Activated T-cell treated with anti-CD3 and anti-CD28 coated beads for 4 hours (primary cell): ENCODE results near the gene BZW2.
"Not testable (repeated sequence)": the region's sequence is repeated elsewhere in the genome, so short reads cannot be mapped to it uniquely, and the experiment has no call there.

Experiments used
- DNase-seq: peaks from one replicate; pipeline ENCODE4 v3.0.0-alpha.2; 2020

BZW2 gene

DNA sequence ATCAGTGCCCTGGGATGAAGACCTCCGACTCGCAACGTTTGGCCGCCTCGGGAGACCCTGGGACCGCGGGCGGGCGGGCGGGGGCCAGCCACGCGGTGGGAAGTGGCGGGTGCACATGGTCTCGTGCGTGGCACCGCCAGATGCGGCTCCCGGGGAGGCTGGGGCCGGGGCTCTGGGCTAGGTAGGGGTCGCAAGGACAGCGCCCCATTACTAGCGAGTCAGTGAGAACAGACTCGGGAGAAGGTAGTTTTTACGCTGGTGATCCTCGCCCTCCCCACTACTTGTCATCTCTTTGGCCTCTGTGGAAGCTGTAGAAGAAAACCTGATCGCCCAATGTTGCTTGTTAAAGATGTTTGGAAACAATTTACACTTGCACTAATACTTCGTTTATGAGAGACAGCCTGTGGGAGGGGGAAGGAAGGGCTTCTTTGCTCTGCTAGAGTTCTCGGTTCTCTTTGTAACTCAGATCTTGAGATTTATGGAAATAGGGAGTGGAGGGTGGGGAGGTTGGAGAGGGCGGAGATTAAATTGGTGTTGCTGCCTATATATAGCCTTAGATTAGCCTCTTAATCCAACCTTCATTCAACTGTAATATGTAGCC is 591 bp downstream of the BZW2 start:
- DNase-seq = peak; percentile 7

DNA sequence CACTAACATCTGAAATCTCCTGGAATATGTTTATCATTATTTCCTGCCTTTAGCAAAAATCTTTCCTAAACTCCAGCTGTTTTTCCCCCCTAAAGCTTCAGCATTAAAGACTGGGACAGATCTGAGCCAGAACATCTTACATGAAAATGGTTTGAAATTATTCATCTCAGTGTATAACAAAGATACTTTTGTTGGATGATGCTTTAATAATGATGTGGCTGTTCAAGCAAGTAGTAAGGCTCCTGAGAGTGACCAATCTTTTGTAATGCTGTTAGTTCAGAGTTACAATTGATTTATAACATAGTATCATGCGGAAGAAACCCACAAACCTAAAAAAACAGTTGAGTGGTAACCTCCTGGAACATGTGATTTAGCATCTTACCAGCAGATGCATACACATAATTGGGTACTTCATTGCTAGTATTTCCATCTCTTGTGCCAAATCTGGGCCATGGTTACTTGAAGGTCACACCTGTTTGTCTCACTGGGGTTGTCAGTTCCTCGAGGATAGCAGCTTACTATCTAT is 1.5 kb downstream of the BZW2 start:
- no peak for DNase-seq

DNA sequence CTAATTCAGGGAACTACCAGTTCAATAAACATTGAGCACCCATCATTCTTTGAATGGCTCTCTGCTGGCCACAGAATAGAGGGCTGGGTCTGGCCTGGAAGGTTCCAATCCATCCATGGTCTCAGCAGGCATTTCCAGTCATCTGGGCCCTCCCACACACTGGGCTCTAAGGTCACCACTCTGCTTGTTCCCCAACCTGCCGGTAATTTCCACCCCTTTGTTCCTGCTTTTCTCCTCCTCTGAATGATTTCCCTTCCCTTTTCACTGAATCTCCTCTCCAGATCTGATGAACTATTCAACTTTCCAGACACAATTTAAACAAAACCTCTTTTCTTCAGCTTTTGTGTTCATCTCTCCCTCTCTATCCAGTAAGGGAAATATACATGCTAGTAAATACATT is 2.6 kb downstream of the BZW2 start:
- DNase-seq = no peak

DNA sequence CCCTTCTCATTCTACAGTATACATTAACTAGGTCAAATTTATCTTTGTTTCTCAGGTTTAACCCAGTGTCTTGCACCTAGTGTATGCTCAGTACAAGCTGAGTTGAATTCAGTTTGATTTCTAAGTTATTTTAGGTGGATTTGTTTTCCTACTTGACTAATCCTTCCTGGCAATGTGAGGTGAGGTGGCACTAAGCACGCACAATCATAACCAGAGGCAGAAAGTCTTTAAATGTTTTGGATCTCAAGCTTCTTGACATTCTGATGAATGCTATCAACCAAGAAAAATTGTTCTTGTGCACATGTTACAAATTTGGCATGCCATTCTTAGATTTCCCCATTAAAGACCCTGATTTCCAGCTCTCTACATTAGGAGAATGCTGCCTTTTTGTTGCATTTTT is 3.2 kb downstream of the BZW2 start:
- no peak for DNase-seq

DNA sequence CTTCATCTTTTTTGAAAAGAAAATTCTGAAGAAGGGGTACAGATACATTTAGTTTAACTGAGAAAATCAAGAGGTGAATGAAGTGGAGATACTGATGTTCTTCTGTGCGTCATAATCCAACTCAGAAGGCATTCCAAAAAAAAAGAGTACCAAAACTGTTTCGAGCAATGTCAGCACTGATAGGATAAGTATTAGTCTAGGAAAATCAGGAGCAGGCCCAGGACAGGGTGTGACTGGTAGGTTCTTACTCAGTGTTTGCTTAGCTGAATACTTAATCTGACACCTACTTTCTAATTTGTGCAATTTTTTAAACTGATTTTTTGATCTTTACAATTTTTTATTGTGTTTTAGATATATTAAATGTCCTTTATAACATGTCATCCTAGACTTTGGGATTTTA is 4.3 kb downstream of the BZW2 start:
- DNase-seq = no peak

DNA sequence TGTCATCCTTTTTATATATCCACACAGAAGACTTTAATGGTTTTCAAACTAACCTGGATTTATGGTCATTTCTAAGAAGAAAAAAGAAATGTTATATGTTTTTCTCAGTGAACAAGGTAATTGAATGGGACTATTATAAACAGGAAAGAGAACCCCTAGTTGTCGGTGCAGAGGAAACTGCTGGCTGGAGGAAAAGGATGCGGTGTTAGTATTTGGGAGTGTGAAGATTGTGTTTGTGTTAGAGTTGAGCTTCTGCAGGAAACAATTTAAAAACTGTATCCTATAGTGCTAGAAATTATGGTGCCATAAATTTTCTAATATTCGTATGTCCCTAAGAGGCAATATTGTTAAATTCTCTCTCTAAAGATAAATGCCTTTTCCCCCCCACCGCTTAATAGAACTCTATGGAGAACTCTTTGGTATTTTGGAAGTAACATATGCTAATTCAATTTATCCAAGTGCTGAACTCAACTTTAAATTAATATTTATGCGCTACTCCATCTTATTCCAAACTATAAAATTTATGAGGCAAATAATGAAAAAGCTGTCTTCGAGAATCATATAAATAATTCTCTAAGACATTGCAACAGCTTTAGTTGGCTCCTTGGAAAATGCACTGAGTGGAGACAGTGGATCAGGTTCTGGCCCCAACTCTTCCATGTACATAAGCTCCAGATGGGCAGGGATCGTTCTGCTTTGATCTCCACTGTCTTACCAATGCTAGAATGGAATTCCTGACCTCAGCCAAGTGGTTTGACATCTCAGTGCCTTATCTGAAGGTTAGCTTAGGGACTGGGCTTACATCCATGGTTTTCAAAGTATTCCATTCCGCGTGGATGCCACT is 5.6 kb downstream of the BZW2 start:
- no peak for DNase-seq

DNA sequence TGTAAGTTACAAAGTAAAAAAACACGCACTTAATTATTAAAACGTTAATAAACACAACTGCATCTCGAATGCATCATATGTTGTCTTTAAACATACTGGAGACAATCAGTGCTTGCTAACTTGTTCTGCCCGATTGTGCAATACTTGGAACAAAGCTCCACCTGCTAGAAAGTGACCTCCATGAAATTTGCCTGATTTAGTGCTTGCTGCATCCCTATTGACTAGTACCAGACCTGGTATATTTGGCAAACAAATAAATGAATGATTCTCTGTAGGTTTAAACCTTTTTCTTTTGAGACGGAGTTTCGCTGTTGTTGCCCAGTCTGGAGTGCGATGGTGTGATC is 6.2 kb downstream of the BZW2 start:
- DNase-seq = no peak

DNA sequence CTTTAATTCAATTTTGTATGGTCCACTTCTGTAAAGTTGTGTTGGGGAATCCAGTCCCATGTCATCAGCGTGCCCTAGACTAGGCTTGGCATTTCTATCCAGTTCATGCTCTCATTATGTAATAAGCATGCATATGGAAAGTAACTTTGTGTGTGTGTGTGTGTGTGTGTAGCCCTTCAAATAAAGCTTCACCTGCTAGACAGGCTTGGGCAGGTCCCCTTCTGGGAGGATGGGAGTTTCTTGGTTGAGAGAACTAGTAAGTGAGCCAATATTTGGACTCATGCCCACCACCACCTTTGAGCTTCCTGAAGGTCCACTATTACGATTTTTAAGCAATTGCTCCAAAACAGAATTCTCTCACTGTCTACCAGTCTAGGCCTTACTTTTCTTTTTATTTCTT is 6.9 kb downstream of the BZW2 start:
- DNase-seq = no peak

DNA sequence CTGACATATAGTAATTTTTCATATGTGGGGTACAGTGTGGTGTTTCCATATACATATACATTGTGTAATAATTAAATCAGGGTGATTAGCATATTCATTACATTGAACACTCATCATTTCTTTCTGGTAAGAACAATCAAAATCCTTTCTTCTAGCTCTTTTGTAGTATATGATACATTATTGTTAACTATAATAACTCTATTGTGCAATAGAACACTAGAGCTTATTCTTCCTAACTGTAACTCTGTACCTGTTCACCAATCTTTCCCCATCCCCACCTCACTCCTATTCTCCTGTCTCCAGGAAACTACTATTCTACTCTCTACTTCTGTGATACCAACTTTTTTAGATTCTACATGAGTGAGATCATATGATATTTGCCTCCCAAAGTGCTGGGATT is 9.4 kb downstream of the BZW2 start:
- DNase-seq = no peak

DNA sequence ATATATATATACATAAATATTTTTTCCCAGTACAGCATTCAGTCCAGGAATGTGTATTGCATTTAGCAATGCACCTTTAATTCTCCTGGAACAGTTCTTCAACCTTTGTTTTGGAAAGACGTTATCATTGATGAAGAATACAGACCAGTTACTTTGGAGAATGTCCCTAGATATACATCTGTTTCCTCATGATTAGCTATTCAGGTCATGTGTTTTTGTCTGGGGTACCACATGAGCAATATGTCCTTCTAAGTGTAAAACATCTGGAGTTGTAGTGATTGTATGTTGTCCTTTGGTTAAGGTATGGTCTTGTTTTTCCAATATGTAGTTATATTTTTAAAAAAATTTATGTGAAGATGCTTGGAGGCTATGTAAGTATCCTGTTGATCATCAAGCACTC is 10.2 kb downstream of the BZW2 start:
- no peak for DNase-seq

DNA sequence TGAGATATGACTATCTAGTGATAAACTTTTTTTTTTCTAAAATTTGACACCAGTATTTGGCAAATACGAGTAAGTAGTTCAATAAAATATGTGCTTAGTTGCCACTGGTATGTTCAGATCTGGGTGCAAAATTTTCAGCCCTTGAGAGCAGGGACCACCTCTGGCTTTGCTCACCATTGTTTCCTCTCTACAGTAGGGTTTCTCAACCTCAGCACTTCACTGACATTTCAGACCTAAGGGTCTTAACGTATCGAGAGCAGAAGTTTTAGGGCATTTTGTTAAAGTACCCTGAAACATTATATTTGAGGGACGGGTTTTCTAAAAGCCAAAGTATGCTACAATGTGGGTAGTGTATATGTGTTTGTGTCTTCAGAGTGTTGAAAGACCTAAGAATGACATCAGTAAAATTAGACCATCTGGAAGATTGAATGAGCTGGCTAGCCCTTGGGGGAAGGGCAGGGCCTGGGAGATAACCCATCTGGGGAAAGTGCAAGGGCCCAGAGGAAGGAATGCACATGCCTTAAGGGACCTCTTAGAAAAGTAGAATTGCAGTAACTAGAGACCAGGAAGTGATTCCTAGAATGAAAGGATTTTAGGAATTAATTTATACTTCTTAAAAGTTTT is 11.8 kb downstream of the BZW2 start:
- DNase-seq = no peak

DNA sequence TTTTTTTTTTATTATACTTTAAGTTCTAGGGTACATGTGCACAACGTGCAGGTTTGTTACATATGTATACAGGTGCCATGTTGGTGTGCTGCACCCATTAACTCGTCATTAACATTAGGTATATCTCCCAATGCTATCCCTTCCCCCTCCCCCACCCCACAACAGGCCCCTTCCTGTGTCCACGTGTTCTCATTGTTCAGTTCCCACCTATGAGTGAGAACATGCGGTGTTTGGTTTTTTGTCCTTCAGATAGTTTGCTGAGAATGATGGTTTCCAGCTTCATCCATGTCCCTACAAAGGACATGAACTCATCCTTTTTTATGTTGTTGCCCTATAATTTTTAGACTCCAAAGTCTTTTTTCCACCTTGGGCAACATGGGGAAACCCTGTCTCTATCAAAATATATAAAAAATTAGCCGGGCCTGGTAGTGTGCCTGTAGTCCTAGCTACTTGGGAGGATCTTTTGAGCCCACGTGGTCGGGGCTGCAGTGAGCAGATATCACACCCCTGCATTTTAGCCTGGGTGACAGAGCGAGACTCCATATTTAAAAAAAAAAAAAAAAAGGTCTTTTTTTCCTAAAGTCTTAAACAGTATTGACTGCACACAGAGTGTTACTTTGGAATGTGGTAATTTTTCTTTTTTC is 14.0 kb downstream of the BZW2 start:
- DNase-seq = not testable (repeated sequence)

DNA sequence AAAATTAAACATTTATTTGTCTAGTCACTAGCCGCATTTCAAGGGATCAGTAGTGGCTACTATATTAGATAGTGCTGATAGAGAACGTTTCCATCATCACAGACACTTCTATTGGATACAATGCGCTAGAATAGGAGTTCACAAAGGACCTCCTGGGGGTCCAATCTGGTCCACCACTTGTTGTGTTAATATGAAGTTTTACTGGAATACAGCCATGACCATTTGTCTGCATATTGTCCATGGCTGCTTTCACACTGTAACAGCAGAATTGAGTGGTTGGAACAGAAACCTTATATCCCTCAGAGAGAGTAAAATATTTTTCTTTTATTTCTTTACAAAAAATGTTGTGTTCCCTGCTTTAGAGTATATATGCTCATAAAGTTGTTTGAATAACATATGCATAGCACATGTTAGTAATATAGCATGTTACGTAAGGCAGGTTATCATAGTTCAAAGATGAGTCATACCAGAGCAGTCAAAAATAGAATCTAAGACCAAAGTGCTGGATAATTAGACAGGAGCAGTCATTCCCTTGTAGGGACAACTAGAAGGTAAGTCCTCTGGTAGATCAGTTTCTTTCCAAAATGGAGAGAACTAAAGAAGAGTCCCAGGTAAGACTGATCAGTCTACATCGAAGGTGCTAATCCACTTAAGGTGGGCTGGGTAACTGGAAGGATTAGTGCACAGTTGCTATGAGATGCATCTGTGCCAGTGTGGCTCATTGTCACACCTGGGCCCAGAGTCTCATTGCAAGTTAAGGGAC is 14.9 kb downstream of the BZW2 start:
- DNase-seq = no peak

DNA sequence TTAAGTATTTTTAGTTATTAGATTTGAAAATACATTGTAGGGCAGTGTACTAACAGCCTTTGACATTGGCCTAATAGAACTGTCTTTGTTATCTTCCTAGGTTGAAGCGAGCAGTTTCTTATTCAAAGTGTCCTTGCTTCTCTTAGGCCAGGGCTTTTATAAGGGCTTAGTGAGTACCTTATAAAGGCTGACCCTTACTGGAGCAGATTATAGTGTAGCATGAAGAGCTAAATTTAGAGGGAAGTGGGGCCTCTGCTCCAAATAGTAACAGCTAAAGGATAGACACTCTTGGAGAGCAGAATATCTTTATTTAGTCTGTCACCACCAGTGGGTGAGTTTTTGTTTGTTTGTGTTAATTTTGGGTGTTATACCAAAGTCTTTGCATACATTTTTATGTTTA is 15.9 kb downstream of the BZW2 start:
- DNase-seq = no peak

DNA sequence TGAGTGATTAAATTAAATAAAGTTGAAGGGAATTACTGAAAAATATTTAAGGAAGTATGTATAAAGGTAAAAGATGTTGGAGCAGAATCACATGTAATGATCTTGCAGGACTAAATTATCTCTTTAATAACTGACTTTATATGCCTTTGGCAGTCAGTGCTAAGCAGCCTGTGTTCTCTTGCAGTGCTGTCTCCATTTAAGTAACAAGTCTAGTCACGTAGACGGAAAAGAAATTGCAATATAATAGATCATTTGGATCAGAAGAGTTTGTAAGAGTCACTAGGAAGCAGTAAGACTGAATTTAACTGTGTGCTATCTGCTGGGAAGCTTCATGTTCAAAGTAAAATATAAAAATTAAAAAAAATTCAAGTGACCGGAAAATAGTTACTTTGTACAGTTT is 21.4 kb downstream of the BZW2 start:
- DNase-seq = no peak

DNA sequence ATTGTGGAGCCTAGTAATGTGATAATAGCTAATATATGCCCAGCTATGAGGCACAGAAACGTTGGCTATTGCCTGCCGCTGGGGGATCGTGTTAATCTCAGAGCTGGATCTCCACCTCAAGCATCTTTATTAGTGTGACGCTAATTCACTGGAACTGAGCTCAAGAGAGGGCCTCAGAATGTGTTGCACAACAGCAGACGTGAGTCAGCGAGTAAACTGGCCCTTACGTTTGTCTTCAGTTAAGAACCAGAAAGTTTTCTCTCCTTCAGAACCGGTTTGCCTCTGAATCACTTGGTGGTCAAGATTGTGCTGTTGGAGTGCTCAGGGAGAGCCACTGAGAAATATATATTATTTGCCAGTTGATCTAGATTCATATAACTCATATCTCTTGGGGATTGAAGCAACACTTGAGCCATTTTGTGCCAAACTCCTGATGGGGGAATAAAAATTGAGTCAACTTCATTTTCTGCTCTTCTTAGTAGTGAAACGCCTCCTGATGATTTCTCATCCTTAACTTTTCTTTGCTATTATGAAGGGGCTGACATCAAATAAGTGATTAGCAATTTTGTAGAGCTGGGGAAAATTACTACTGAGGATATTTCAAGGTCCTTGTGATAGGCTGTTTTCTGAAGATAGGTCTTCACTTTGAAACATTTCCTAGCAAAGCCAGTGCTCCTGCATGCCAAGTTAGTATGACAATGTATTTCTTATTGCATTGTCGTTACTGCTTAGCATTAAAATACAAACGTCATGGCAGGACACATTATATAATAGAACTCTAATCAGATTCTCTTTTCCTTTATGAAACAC is 22.3 kb downstream of the BZW2 start:
- DNase-seq = no peak

DNA sequence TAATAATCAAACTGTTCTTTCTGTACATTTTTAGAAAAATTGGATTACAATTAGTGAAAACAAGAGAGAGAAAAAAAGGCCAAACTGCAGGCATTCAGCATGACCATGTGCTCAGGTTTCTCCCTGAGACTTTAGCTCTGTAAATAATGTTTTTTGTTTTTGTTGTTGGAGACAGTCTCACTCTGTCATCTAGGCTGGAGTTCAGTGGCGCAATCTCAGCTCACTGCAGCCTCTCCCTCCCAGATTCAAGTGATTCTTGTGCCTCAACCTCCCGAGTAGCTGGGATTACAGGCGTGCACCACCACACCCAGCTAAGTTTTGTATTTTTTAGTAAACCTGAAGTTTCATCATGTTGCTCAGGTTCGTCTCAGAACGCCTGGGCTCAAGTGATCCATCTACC is 23.0 kb downstream of the BZW2 start:
- DNase-seq = no peak

DNA sequence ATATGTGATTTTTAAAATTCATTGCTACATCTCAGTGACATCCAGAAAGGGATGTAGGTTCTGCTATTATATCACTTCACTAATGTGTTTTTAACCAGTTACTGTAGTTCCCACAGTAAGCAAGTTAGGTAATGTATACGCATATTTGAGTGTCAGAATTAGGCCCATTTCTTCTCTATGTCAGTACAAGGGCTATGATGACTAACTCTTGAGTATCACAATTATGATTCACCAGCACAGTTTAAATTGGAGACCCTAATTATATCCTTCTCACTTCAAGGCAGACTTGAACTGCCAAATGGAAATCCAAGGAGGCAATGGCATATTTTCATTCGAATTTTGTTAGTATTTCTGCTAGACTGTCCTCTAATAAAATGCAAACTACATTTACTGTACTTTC is 23.6 kb downstream of the BZW2 start:
- DNase-seq = no peak

DNA sequence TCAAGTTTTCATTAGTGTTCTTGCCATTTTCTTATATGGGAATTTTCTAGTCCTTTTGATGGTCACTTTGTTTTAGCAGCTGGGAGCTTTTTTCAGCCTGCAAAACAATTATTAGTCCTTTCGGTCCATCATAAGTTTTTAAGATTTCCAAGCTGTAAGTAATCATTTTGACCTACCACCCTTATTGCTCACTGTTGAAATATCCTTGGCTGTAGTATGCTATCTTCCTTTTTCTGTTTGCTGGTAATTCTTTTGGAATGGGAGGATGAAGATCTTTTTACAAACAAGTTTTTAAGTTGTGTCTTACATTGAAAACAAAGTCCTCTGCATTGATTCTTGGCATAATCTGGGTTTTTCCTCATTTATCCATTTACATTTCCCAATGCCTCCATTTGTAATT is 24.0 kb downstream of the BZW2 start:
- DNase-seq = no peak

DNA sequence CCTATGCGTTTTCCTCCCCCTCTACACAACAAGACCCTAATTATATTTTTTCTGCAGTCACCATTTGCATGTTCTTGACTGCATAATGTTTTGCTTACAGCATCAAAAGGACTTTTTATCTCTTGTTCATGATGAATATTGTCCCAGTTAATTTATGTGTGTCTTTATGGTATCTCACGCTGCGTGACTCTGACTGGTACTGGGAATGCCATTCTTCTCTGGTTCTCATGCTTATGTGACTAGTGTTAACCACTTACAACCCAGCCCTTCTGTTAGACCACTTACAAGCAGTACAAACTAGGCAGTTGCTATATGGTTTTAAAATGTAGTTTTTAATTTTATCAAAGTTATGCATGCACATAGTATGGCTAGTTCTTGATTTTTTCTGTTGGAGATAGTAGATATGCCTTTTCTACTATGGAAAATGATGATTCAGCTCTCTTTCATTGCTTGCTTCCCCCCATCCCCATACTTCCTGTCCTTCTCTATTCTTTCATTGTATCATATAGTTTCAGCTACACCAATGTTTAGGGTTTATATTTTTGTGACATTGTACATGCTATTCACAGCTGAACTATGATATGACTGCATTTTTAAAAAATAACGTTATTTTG is 24.9 kb downstream of the BZW2 start:
- no peak for DNase-seq

DNA sequence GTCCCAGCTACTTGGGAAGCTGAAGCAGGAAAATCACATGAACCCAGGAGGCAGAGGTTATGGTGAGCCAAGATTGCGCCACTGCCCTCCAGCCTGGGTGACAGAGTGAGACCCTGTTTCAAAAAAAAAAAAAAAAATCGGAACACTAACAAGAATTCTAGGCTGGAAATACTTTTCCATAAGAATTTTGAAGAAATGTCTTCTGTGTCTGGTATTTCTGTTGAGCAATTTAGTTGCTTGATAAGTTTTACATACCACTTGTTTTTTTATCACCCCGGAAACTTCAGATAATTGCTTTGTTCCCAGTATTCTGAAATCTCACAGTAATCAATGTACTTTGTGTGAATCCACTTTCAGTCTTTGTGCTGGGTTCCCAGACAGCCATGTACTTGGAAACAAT is 25.8 kb downstream of the BZW2 start:
- DNase-seq = no peak

DNA sequence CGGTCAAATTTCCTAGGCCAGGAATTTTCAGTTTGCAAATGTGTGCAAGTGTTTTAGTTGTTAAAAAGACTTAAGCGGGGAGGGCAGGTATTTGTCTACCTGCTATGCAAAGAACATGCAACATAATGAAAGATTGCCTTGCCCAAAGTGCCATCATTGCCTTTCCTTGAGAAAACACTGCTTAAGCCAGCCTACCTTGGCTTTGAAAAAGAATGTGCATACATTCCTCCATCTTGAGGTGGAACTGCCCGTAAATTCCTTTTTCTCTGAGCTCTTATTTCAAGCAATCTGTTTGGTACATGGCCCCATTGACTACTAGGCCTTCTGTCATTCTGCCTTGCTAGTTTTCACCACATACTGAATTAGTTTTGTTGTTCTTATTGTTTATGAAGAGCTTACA is 29.3 kb downstream of the BZW2 start:
- DNase-seq = no peak
